ENCODE data around the gene PCDHGA9.

PCDHGA9 gene

GRCh38 chr5:141439411-141440141 lies 37.0 kb downstream of the PCDHGA9 start:
- DNase-seq (ENCODE audit: low read depth in 1 of 2, low spot score in 1 of 2), result no peak
- Histone ChIP-seq H3K4me3 (replicated peaks; ENCODE audit: insufficient read depth, low read length) (no peak overlapping the region), H3K27me3 (ENCODE audit: insufficient read depth, poor library complexity, severe bottlenecking) (no peaks in the 10 kb centered on the region), H3K27ac (replicated peaks) (no peak overlapping the region)
- TF ChIP-seq GABPA (IDR thresholded peaks at IDR 0.05; ENCODE audit: low read depth) (no peak), POLR2AphosphoS5 (IDR thresholded peaks at IDR 0.05; ENCODE audit: low read depth) (no peak), REST (IDR thresholded peaks at IDR 0.05; ENCODE audit: insufficient replicate concordance, low read depth) (no peak), SPI1 (IDR thresholded peaks at IDR 0.05; ENCODE audit: borderline replicate concordance, low read depth) (no peak), CTCF (IDR thresholded peaks at IDR 0.05; ENCODE audit: insufficient read depth, low read length) (no peak)

- no peak for TF ChIP-seq SPI1 (IDR thresholded peaks at IDR 0.05; ENCODE audit: borderline replicate concordance, low read depth)
- no peak for TF ChIP-seq CTCF (IDR thresholded peaks at IDR 0.05; ENCODE audit: insufficient read depth, low read length)
- TF ChIP-seq POLR2AphosphoS5 (IDR thresholded peaks at IDR 0.05; ENCODE audit: low read depth), result no peak
- TF ChIP-seq GABPA (IDR thresholded peaks at IDR 0.05; ENCODE audit: low read depth), result no peak
- no peak for TF ChIP-seq REST (IDR thresholded peaks at IDR 0.05; ENCODE audit: insufficient replicate concordance, low read depth)
- Histone ChIP-seq H3K27me3 (ENCODE audit: insufficient read depth, poor library complexity, severe bottlenecking) (no peaks in the 10 kb centered on the region), H3K27ac (replicated peaks) (no peak overlapping the region), H3K4me3 (replicated peaks; ENCODE audit: insufficient read depth, low read length) (no peak overlapping the region)
- no peak for DNase-seq (ENCODE audit: low read depth in 1 of 2, low spot score in 1 of 2)
Observed at GRCh38 chr5:141440341-141440740, 37.8 kb downstream of the PCDHGA9 start.

- no peak for TF ChIP-seq GABPA (IDR thresholded peaks at IDR 0.05; ENCODE audit: low read depth)
- TF ChIP-seq POLR2AphosphoS5 (IDR thresholded peaks at IDR 0.05; ENCODE audit: low read depth), result no peak
- no peak for TF ChIP-seq CTCF (IDR thresholded peaks at IDR 0.05; ENCODE audit: insufficient read depth, low read length)
- TF ChIP-seq SPI1 (IDR thresholded peaks at IDR 0.05; ENCODE audit: borderline replicate concordance, low read depth), result no peak
- TF ChIP-seq REST (IDR thresholded peaks at IDR 0.05; ENCODE audit: insufficient replicate concordance, low read depth), result no peak
Observed at GRCh38 chr5:141441571-141442170, 39.1 kb downstream of the PCDHGA9 start.

More at GRCh38 chr5:141441571-141442170, 39.1 kb downstream of the PCDHGA9 start:
- Histone ChIP-seq H3K4me3 (replicated peaks; ENCODE audit: insufficient read depth, low read length) (no peak overlapping the region), H3K27ac (replicated peaks) (no peak overlapping the region), H3K27me3 (ENCODE audit: insufficient read depth, poor library complexity, severe bottlenecking) (no peaks in the 10 kb centered on the region)
- no peak for DNase-seq (ENCODE audit: low read depth in 1 of 2, low spot score in 1 of 2)
